GM12875 (cell line): ENCODE results near the gene TSPYL4.

ENCODE experiments used
- H3K4me3 ChIP-seq: one replicate; pipeline ENCODE4 v1.5.1; 2011; ENCODE audit warnings: low read depth, low read length, control low read depth
- CTCF ChIP-seq: IDR thresholded peaks from 2 replicates; pipeline ENCODE4 v1.5.1; 2011; ENCODE audit warnings: low read depth, mild to moderate bottlenecking, control low read depth, inconsistent platforms, low read length, moderate library complexity, borderline replicate concordance; ENCODE audit not compliant: insufficient read depth

TSPYL4 gene

GRCh38 chr6:116271149-116271708 lies 17.4 kb upstream of the TSPYL4 start:
- no peak for TF ChIP-seq CTCF
- H3K4me3 ChIP-seq = no peak overlapping the region

GRCh38 chr6:116268589-116269293 lies 14.9 kb upstream of the TSPYL4 start:
- H3K4me3 ChIP-seq = no peak overlapping the region
- TF ChIP-seq CTCF = peak; percentile 59; the same call in 1 of the 2 replicates

GRCh38 chr6:116267836-116268588 lies 14.1 kb upstream of the TSPYL4 start:
- no peak for TF ChIP-seq CTCF
- no peak overlapping the region for H3K4me3 ChIP-seq

- TF ChIP-seq CTCF = no peak
These were observed 12.9 kb upstream of the TSPYL4 start for GRCh38 chr6:116266803-116267202.

GRCh38 chr6:116265041-116265829 lies 11.4 kb upstream of the TSPYL4 start:
- TF ChIP-seq CTCF = no peak
- no peak overlapping the region for H3K4me3 ChIP-seq

More at GRCh38 chr6:116266803-116267202, 12.9 kb upstream of the TSPYL4 start:
- no peak overlapping the region for H3K4me3 ChIP-seq

DNA sequence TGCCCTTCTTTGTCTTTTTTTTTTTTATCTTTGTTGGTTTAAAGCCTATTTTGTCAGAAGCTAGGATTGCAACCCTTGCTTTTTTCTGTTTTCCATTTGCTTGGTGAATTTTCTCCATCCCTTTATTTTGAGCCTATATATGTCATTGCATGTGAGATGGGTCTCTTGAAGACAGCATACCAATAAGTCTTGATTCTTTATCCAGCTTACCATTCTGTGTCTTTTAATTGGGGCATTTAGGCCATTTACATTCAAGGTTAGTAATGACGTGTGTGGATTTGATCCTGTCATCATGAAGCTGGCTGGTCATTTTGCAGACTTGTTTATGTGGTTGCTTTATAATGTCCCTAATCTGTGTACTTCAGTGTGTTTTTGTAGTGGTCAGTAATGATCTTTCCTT lies 9.5 kb upstream of the TSPYL4 start:
- H3K4me3 ChIP-seq = no peak overlapping the region
- no peak for TF ChIP-seq CTCF
